GM21390 (cell line): ENCODE measurements around the gene C12orf50.
A peak's percentile ranks its signal among the peaks of the same experiment; 100 is the strongest.
"Not testable (repeated sequence)": the region's sequence is repeated elsewhere in the genome, so short reads cannot be mapped to it uniquely, and the experiment has no call there.

ENCODE experiments used
- ATAC-seq: cut with Tn5 transposase; IDR thresholded peaks from one replicate; pipeline ENCODE4 v1.9.1; 2021; ENCODE audit not compliant: unreplicated experiment

Gene C12orf50

GRCh38 chr12:88029093-88029665, at the start of gene C12orf50:
Gene C12orf50, minus strand, starts transcription at chr12:88029401. Its CDS starts 2,439 bp downstream, at chr12:88026962.
- no peak for ATAC-seq

GRCh38 chr12:88067301-88067700, 38.1 kb upstream of the C12orf50 start:
- no peak for ATAC-seq

GRCh38 chr12:88063375-88063774, 34.2 kb upstream of the C12orf50 start:
- ATAC-seq = peak; percentile 86

- peak; percentile 79 for ATAC-seq
These were observed 33.3 kb upstream of the C12orf50 start for GRCh38 chr12:88062474-88062873.

GRCh38 chr12:88058719-88059077, 29.5 kb upstream of the C12orf50 start:
- ATAC-seq = no peak

GRCh38 chr12:88057994-88058718, 29.0 kb upstream of the C12orf50 start:
- no peak for ATAC-seq

GRCh38 chr12:88056571-88056970, 27.4 kb upstream of the C12orf50 start:
- no peak for ATAC-seq

GRCh38 chr12:88052686-88053085, 23.5 kb upstream of the C12orf50 start:
- ATAC-seq = peak; percentile 73

- no peak for ATAC-seq
These were observed 14.8 kb upstream of the C12orf50 start for GRCh38 chr12:88044035-88044434.

- ATAC-seq = no peak
These were observed 8.6 kb upstream of the C12orf50 start for GRCh38 chr12:88037770-88038169.

- no peak for ATAC-seq
These were observed 7.3 kb upstream of the C12orf50 start for GRCh38 chr12:88036353-88036965.

GRCh38 chr12:88035907-88036289, 6.7 kb upstream of the C12orf50 start:
- peak; percentile 13 for ATAC-seq

- ATAC-seq = peak; percentile 100
These were observed 6.2 kb upstream of the C12orf50 start for GRCh38 chr12:88035271-88035906.

GRCh38 chr12:88031161-88031560, 2.0 kb upstream of the C12orf50 start:
- not testable (repeated sequence) for ATAC-seq

GRCh38 chr12:88026196-88026595, 3.0 kb downstream of the C12orf50 start:
- no peak for ATAC-seq

- ATAC-seq = no peak
These were observed 11.2 kb downstream of the C12orf50 start for GRCh38 chr12:88017964-88018363.

- ATAC-seq = no peak
These were observed 13.4 kb downstream of the C12orf50 start for GRCh38 chr12:88015825-88016224.

GRCh38 chr12:88011755-88012154, 17.4 kb downstream of the C12orf50 start:
- ATAC-seq = no peak

GRCh38 chr12:88006351-88006750, 22.9 kb downstream of the C12orf50 start:
- no peak for ATAC-seq

GRCh38 chr12:88001327-88001726, 27.9 kb downstream of the C12orf50 start:
- no peak for ATAC-seq

GRCh38 chr12:87995581-87996178, 33.5 kb downstream of the C12orf50 start:
- ATAC-seq = peak; percentile 89
